ENCODE measurements around the gene SHB.

SHB gene, protein sequence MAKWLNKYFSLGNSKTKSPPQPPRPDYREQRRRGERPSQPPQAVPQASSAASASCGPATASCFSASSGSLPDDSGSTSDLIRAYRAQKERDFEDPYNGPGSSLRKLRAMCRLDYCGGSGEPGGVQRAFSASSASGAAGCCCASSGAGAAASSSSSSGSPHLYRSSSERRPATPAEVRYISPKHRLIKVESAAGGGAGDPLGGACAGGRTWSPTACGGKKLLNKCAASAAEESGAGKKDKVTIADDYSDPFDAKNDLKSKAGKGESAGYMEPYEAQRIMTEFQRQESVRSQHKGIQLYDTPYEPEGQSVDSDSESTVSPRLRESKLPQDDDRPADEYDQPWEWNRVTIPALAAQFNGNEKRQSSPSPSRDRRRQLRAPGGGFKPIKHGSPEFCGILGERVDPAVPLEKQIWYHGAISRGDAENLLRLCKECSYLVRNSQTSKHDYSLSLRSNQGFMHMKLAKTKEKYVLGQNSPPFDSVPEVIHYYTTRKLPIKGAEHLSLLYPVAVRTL

DNA sequence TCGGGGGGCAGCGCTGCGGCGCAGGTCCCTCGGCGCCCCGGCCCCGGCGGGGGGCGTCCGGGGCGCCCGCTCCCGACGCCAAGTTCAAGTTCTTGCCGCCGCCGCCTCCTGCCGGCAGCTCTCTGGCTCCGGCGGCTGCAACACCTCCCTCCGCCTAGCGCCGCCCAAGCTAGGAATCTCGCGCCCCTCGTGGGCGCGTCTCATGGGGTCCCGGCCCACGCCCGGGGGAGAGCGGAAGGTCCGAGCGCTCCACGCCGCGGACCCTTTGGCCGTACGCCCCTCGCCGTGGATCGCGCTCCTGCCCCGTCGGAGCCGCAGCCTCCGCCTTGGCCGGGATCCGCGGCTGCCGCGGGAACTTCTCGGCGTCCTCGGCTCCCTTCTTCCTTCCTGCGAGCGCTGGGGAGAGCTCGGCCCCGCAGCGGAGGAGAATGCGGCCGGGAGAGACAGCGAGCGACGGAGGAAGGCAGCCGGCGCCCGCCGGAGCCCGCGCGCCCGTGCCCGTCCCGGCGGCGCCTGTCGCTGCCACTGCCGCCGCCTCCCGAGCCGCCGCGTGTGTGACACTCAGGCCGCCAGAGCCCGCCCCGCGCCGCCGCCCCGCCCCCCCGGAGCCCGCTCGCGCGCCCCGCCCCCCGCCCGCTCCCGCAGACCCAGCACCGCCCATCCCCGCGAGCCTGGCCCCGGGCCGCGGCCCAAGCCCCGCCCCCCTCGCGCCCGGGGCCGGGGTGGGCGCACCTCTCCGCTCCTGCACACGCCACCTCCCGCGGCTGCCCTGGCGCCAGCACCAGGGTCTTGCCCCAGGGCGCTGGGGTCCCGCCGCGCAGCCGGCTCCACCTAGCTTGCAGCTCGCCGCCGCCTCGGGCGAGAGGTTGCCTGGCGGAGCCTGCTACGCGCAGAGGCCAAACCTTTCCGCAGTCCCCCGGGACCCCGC, at the start of gene SHB:
SHB (minus strand) TSS at position 527 of the 928 bp plus-strand sequence. CDS start 582 bp downstream, outside the sequence.
- peak; percentile 73 to 85 for DNase-seq

DNA sequence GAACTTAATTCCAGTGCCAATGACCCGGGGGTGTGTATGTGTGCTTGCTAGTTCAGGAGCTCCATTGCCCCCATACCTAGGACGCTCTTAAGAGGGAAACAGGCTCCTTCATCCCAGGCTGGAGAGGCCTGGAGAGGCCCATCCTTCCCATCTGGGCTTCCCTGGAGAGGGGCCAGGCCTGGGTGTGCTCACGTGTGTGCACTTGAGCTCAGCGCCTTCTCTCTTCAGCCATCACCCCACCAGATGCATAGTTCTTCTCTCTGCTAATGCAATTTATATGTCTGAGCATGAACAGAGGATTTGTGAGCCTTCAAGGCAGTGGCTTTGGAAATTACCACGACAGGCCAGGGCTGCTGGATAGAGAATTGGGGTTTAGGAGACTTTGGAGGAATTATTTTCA, 48.6 kb upstream of the SHB start:
- no peak for DNase-seq

DNA sequence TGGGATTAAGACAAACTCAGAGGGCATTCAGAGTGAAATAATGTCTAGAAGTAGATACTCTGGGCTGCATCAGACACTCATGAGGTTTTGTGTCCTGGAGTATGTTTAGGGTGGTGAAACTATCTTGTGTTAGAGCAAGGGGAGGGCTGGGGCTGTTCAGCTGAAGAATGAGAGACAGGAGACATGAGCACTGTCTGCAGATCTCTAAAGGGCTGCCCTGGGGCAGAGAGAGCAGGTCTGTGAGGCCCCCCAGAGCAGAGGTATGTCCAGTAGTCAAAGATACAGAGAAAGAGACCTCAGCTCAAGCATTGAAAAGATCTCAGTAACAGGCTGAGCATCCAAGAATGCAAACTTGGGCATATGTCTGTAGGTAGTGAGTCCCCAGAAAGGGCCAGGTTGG, 45.9 kb upstream of the SHB start:
- no peak for DNase-seq

DNA sequence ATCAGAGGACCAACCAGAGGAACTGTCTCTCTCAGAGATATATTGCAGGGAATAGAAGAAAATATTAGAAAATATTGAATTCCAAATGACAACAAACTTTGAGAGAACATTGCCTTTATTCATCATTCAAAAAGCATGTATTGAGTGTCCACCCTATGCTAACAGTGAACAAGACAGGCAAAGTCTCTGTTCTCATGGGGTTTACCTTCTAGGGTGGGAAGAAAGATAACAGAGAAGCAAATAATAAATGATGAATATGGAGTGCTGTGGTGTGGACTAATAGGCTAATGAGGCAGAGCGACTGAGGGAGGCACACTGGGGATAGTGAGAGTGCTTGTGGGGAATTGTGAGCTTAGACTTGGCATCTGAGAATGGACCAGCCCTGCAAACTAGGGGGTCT, 43.4 kb upstream of the SHB start:
- no peak for DNase-seq

DNA sequence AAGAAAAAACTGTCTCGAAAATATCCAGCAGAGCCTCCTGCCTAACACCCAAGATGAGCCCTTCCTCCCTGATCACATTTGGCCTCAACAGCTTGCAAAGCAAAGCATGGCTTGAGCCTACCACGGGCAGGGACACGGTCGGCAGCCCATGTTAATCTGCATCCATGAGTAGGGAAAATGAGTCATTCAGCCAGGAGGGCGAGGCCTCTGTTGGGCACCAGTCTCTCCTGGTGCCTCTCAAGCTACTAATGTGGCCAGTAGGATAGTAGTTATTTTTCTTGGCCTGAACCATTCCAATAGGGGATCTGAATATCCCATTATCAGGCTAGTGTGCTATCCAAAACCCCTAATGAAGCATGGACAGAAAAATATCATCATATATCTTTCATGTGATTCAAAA, 43.0 kb upstream of the SHB start:
- DNase-seq = no peak

DNA sequence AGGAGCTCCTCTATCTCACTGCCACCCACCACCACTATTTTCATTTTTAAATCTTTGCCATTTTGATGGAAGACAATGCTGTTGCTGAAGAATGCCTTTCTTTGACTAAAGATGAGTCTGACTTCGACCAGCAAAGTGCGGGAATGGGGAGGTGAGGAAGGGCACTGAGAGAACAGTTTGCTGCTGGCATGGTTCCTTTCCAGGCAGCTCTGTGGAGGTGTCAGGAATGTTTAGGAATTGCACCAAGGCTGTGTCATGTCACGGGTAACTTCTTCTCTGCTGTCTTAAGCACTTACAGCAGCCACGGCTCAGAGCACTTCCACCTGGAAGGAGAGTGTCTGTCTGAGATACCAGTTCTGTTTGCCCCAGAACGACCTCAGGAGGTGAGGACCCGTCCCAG, 41.4 kb upstream of the SHB start:
- no peak for DNase-seq

DNA sequence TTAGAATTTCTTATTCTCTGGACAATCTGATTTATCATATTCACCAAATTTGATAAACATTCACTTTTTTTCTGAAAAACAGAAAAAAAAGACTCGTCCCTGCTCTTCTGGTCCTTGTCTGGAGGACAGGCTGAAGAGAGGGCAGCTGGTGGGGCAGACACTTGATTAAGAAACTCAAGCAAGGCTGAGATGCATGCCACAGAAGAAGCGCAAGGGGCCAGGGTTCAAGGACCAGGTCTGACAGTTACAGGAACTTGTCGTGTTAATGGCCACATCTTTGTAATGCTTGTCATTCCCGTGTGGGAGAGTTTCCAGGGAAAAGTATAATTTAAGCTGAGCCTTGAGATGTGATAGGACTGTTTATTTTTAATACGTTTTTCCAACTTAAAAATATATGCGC, 40.6 kb upstream of the SHB start:
- no peak for DNase-seq

DNA sequence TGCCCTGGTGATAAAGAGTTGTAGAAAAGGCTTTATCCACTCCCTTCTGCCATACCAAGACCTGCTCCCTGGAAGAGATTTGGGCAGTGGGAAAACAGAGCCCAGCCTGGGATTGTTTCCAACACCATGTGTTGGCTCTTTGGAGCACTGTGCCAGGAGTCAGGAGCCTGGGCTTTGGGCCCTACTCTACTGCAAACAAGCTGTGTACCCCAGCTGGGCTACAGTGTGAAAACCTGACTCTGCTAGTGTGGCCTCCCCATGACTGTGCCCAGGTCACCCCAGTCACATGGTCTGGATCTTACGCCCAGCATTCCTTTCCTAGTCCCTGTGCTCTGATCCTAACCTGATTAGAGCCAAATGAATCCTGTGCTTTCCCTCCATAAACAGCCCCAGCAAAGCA, 39.3 kb upstream of the SHB start:
- DNase-seq = no peak

DNA sequence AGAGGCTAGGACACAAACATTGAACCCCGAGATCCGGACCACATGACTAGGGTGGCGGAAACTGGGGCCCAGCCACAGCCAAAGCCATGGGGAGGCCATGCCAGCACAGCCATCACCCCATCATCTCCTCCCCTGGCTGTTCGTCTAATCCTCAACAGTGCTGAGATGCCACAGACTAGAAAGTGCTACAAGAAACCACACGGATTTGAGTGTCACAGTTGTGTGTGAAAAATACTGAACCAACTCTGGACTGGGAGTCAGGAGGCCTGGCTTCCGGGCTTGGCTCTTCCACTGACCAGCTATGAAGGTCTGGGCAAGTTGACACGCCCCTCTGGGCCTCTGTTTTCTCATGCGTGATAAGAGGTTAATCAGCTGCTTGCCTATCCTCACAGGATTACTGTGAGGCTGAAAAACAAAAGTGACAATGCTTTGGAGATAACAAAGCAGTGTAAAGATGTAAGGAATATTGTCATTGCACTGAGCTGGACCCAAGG, 38.8 kb upstream of the SHB start:
- no peak for DNase-seq

DNA sequence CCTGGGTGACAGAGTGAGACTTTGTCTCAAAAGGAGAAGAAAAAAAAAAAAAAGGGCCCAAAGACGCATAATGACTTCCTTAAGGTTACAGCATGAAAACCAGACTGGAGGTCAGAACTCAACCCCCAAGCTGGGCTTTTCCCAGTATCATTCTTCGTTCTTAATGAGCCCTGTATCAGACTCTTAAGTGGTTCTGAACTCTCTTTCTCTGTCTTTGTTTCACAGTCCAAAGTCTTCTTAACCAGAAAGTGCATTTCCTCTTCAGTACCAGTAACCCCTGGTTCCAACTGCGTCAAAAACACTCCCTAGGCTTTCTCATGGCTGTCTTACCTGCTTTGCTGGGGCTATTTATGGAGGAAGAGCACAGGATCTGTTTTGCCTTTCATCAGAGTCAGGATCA, 38.4 kb upstream of the SHB start:
- DNase-seq = no peak

DNA sequence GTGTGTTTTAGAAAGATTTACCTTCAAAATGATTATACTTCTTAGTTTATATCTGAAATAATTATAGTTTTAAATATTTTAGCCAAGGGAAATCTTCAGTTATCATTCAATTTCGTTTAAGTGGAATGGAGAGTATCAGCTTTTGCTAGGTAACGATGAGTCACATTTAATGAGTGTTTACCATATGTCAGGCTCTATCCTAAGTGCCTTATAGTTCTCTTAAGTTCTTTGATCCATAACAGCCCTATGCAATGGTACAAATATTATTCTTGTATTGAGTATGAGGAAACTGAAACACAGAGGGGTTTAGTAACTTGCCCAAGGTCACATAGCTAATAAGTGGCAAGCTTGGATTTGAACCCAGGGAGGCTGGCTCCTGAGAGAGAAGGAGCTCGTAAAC, 37.5 kb upstream of the SHB start:
- no peak for DNase-seq

DNA sequence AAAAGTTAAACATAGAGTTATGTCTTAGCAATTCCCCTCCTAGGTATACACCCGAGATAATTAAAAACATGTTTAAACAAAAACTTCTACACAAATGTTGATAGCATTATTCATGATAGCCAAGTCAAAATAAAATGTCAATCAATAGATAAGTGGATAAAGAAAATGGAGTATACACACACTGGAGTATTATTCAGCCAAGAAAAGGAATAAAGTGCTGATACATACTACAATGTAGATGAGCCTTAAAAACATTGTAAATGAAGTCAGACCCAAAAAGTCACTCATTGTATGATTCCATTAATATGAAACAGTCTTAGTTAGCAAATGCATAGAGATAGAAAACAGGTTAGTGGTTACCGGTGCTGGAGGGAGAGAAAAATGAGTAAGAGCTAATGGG, 34.3 kb upstream of the SHB start:
- DNase-seq = no peak

DNA sequence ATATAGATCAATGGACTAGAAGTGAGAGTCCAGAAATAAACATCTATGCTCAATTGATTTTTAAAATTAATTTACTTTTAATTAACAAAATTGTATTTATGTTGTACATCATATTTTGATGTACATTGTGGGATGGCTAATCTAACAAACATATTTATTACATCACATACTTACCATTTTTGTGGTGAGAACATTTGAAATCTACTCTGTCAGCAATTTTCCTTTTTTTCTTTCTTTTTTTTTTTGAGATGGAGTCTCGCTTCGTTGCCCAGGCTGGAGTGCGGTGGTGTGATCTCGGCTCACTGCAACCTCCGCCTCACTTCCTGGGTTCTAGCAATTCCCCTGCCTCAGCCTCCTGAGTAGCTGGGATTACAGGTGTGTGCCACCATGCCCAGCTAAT, 32.4 kb upstream of the SHB start:
- no peak for DNase-seq

DNA sequence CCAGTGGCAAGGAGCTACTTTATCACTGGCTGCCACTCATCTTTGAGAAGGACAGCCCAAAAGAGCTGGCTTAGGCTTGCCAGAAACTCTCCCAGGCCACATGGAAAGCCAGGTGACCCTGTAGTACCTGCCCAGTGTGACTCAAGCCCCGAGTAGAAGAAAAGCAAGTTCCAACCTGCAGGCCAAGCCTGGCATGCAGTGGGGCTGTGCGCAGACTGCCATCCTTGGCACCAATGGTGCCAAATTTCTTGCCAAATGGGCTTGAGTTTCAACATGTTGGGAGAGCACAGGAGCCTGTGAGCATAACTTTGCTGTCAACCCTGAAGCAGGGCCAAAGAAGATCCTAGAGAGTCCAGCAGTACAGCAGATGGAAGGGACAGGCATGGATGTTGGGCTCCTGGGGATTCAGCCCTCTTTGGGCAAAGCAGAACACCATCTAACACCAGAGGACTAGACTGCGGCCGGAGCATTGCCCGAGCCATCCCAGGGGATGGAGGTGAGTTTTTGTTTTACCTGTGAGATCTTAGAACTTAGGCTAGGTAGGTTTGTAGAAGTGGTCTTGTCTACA, 27.3 kb upstream of the SHB start:
- no peak for DNase-seq

DNA sequence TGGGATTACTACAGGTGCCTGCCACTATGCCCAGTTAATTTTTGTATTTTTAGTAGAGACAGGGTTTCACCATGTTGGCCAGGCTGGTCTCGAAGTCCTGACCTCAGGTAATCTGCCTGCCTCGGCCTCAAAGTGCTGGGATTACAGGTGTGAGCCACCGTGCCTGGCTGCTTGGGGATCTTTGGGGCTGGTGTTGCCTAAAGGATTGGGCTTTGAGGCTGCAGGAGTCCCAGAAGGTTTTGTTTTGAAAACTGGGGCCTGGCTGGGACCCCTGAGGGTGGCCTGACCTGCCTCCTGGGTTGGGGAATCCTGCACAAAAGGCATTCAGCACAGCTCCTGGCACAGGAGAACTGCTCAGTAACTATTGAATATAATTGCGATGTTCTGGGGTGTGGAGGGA, 25.1 kb upstream of the SHB start:
- DNase-seq = no peak

DNA sequence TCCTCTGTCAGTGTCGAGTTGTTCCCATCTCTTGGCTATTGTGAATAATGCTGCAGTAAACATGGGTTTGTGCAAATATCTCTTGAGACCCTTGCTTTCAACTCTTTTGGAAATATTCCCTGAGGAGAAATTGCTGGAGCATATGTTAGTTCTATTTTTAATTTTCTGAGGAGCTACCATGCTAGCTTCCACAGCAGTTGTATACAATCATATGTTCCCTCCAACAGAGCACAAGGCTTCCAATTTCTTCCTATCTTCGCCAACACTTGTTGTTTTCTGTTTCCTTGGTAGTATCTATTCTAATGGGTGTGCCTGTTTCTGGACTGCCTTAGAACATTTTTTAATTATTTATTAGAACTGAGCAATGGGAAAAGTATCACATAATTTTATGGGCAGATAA, 23.6 kb upstream of the SHB start:
- no peak for DNase-seq

DNA sequence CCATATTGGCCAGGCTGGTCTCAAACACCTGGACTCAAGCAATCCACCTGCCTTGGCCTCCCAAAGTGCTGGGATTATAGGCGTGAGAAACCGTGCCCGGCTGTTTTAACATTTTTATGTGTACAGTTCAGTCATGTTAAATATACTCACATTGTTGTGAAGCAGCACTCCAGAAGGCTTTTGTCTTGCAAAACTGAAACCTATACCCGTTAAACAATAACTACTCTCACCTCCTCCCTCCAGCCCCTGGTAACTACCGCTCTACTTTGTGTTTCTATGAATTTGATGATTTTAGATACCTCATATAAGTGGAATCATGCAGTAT, 23.1 kb upstream of the SHB start:
- no peak for DNase-seq

DNA sequence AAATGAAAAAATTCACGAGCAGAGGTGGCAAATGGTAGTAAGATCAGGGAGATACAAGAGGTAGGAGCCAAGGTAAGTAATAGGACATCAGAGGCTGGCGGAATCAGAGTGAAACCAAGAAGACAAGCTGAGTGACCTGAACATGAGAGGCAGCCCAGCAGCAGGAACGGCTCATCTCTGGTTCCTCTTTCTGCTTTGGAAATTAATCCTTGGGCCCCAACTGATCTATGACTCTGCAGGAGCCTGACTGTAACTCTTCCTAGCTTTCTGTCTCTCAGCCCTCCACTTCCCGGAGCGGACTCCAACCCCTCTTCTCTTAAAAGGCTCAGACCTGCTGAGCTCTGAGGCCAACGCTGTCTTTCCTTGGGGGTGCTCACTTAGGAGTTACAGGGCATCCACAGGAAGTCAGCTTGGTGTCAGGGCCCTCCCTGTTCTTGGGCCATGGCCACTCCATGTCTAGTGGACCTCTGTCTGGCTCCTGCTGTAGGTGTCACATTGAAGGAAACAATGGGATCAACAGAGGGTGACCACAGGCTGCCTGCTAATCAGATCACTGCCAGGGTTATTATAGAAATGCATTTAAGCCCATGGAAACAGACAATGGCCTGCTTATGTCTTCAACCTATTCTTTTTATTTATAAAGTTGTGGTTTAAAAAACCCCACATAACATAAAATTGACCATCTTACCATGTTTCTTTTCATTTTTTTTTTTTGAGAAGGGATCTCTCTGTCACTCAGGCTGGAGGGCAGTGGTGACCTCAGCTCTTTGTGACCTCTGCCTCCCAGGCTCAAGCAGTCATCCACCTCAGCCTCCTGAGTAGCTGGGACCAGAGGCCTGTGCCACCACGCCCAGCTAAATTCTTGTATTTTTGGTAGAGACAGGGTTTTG, 22.5 kb upstream of the SHB start:
- DNase-seq = no peak

DNA sequence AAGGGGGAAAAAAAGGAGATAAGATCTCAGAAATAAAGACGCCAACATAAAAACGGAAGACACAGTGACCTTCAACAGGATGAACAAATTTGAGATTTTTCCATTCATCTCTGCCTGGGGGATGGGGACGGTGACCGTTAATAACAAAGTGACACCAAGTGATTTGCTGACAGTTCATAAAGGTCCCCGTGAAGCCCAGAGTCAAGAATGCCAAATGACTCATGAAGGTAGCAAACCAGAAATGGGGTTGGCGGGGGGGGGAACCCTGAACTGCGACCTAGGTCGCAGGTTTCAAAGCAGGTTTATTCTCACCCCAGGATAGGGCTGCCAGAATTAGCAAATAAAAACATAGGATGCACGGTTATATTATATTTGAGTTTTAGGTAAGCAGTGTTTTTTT, 21.1 kb upstream of the SHB start:
- no peak for DNase-seq

DNA sequence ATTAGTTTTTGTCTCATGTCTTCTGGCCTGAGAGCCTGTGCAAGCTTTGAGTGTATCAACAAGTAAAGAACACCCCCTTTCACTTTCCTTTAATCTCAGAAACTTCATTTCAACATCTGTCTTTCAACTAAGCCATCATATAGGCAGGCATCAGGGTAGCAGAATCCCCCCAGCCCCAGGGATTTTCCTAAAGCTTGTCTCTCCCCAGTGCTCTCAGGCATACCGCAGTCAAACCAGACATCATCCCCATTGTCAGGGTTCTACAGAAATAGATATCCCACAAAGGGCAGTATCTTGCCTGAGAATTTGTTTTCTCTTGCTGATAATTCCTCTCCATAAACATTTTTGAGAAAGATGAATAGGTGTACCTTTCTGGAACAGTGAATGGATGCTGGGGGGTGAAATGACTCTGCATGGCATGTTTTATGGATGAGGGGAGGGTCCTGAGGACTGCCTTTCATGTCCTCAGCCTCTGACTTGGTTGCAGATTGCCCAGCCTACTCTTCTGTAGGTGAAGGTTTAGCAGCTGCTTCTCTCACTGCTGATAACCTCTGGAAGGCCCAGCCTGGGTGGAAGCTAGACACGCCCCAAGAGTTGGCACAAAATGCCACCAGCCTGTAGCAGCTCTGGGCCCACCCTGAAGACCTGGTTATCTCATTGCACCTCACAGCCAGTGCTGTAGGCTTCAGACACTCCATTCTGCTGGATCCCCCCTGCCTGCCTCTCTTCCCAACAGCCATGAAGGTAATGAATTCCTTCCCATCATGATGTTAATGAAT, 20.5 kb upstream of the SHB start:
- DNase-seq = no peak
